Stimulated activated naive CD8-positive, alpha-beta T cell treated with anti-CD3 and anti-CD28 coated beads, Interleukin-15, Interleukin-2, amounts not matched to agents 100 ng/mL and 50 ng/mL, for 24 hours (primary cell): ENCODE measurements around the gene COX6B2.

ENCODE experiments used
- H3K27ac Mint-ChIP-seq: one replicate; pipeline ENCODE4 v1.8.0; 2021; ENCODE audit warnings: mild to moderate bottlenecking, mixed read lengths
- H3K27me3 Mint-ChIP-seq: one replicate; pipeline ENCODE4 v1.8.0; 2021; ENCODE audit warnings: mixed read lengths
- H3K36me3 Mint-ChIP-seq: one replicate; pipeline ENCODE4 v1.8.0; 2021; ENCODE audit warnings: low read depth, mixed read lengths
- H3K4me1 Mint-ChIP-seq: one replicate; pipeline ENCODE4 v1.8.0; 2021; ENCODE audit warnings: low read depth, mixed read lengths
- H3K4me3 Mint-ChIP-seq: one replicate; pipeline ENCODE4 v1.8.0; 2021; ENCODE audit warnings: mild to moderate bottlenecking, mixed read lengths
- H3K9me3 Mint-ChIP-seq: one replicate; pipeline ENCODE4 v1.8.0; 2021; ENCODE audit warnings: mixed read lengths

Gene COX6B2

GRCh38 chr19:55304980-55305379 lies 49.5 kb downstream of the COX6B2 start:
- Mint-ChIP-seq H3K4me1 (peaks cover 4% of the 10 kb centered on the region), H3K27ac (no peak overlapping the region), H3K4me3 (no peak overlapping the region), H3K9me3 (no peaks in the 10 kb centered on the region), H3K36me3 (no peaks in the 10 kb centered on the region), H3K27me3 (no peaks in the 10 kb centered on the region)

GRCh38 chr19:55304279-55304978 lies 50.1 kb downstream of the COX6B2 start:
- Mint-ChIP-seq H3K27ac (no peak overlapping the region), H3K27me3 (no peaks in the 10 kb centered on the region), H3K4me3 (no peak overlapping the region), H3K36me3 (no peaks in the 10 kb centered on the region), H3K4me1 (peaks cover 4% of the 10 kb centered on the region), H3K9me3 (no peaks in the 10 kb centered on the region)

GRCh38 chr19:55303477-55303876 lies 51.0 kb downstream of the COX6B2 start:
- Mint-ChIP-seq H3K36me3 (no peaks in the 10 kb centered on the region), H3K9me3 (no peaks in the 10 kb centered on the region), H3K27ac (no peak overlapping the region), H3K4me3 (no peak overlapping the region), H3K27me3 (no peaks in the 10 kb centered on the region), H3K4me1 (peaks cover 4% of the 10 kb centered on the region)

GRCh38 chr19:55302318-55302703 lies 52.2 kb downstream of the COX6B2 start:
- H3K9me3 Mint-ChIP-seq: no peaks in the 10 kb centered on the region
- no peaks in the 10 kb centered on the region for H3K36me3 Mint-ChIP-seq
- no peaks in the 10 kb centered on the region for H3K27me3 Mint-ChIP-seq
- H3K27ac Mint-ChIP-seq: peak overlapping the region; percentile 84
- peaks cover 4% of the 10 kb centered on the region for H3K4me1 Mint-ChIP-seq
- peak overlapping the region; percentile 85 for H3K4me3 Mint-ChIP-seq

- Mint-ChIP-seq H3K4me3 (peak overlapping the region; percentile 85), H3K27ac (peak overlapping the region; percentile 84), H3K36me3 (no peaks in the 10 kb centered on the region), H3K9me3 (no peaks in the 10 kb centered on the region), H3K27me3 (no peaks in the 10 kb centered on the region), H3K4me1 (peaks cover 4% of the 10 kb centered on the region)
Measured at GRCh38 chr19:55301459-55302317, 52.8 kb downstream of the COX6B2 start.

GRCh38 chr19:55300886-55301458 lies 53.5 kb downstream of the COX6B2 start:
- no peaks in the 10 kb centered on the region for H3K36me3 Mint-ChIP-seq
- peak overlapping the region; percentile 85 for H3K4me3 Mint-ChIP-seq
- no peaks in the 10 kb centered on the region for H3K9me3 Mint-ChIP-seq
- H3K27ac Mint-ChIP-seq: no peak overlapping the region
- peaks cover 4% of the 10 kb centered on the region for H3K4me1 Mint-ChIP-seq
- no peaks in the 10 kb centered on the region for H3K27me3 Mint-ChIP-seq

- H3K4me3 Mint-ChIP-seq: no peak overlapping the region
- peaks cover 4% of the 10 kb centered on the region for H3K4me1 Mint-ChIP-seq
- no peaks in the 10 kb centered on the region for H3K9me3 Mint-ChIP-seq
- H3K27ac Mint-ChIP-seq: no peak overlapping the region
- H3K36me3 Mint-ChIP-seq: no peaks in the 10 kb centered on the region
- H3K27me3 Mint-ChIP-seq: no peaks in the 10 kb centered on the region
Measured at GRCh38 chr19:55299991-55300390, 54.5 kb downstream of the COX6B2 start.
